HEK293 (cell line): Measurements from ENCODE around the gene RIC8A.

Source experiments
- FEZF1 ChIP-seq: fragments of 450-650 bp; formaldehyde crosslinking; IDR thresholded peaks from 2 replicates; pipeline ENCODE4 v1.5.1; 2016; ENCODE audit warnings: missing biosample characterization, missing genetic modification characterization
- IKZF3 ChIP-seq: fragments of 450-650 bp; IDR thresholded peaks from 2 replicates; pipeline ENCODE4 v1.5.0; 2018; ENCODE audit warnings: missing biosample characterization, mild to moderate bottlenecking, missing genetic modification characterization, moderate library complexity
- KLF10 ChIP-seq: fragments of 450-650 bp; IDR thresholded peaks from 2 replicates; pipeline ENCODE4 v1.5.1; 2018; ENCODE audit warnings: missing biosample characterization, mild to moderate bottlenecking, missing genetic modification characterization
- KLF16 ChIP-seq: fragments of 450-650 bp; formaldehyde crosslinking; IDR thresholded peaks from 2 replicates; pipeline ENCODE4 v1.5.1; 2017; ENCODE audit warnings: missing biosample characterization, missing genetic modification characterization
- MYNN ChIP-seq: fragments of 450-650 bp; formaldehyde crosslinking; IDR thresholded peaks from 2 replicates; pipeline ENCODE4 v1.5.1; 2016; ENCODE audit warnings: missing biosample characterization, missing genetic modification characterization, borderline replicate concordance
- MZF1 ChIP-seq: fragments of 450-650 bp; formaldehyde crosslinking; IDR thresholded peaks from 2 replicates; pipeline ENCODE4 v1.5.1; 2017; ENCODE audit warnings: missing biosample characterization, missing genetic modification characterization, borderline replicate concordance
- ZFP37 ChIP-seq: fragments of 450-650 bp; formaldehyde crosslinking; IDR thresholded peaks from 2 replicates; pipeline ENCODE4 v1.5.1; 2016; ENCODE audit warnings: missing biosample characterization, missing genetic modification characterization
- ZNF133 ChIP-seq: fragments of 450-650 bp; formaldehyde crosslinking; IDR thresholded peaks from 2 replicates; pipeline ENCODE4 v1.5.1; 2016; ENCODE audit warnings: missing biosample characterization, missing genetic modification characterization
- ZNF558 ChIP-seq: fragments of 450-650 bp; formaldehyde crosslinking; IDR thresholded peaks from 2 replicates; pipeline ENCODE4 v1.5.1; 2016; ENCODE audit warnings: missing biosample characterization, missing genetic modification characterization
- ZNF560 ChIP-seq: fragments of 450-650 bp; formaldehyde crosslinking; IDR thresholded peaks from 2 replicates; pipeline ENCODE4 v1.5.1; 2017; ENCODE audit warnings: missing biosample characterization, missing genetic modification characterization, borderline replicate concordance
- ZNF629 ChIP-seq: fragments of 450-650 bp; formaldehyde crosslinking; IDR thresholded peaks from 2 replicates; pipeline ENCODE4 v1.5.1; 2017; ENCODE audit warnings: missing biosample characterization, missing genetic modification characterization
- ZNF658 ChIP-seq: fragments of 450-650 bp; formaldehyde crosslinking; IDR thresholded peaks from 2 replicates; pipeline ENCODE4; 2016; ENCODE audit warnings: missing biosample characterization, missing genetic modification characterization
- ZNF747 ChIP-seq: fragments of 450-650 bp; formaldehyde crosslinking; IDR thresholded peaks from 2 replicates; pipeline ENCODE4 v1.5.1; 2016; ENCODE audit warnings: missing biosample characterization, missing genetic modification characterization
- ZNF777 ChIP-seq: fragments of 450-650 bp; formaldehyde crosslinking; IDR thresholded peaks from 2 replicates; pipeline ENCODE4 v1.5.1; 2017; ENCODE audit warnings: missing biosample characterization, missing genetic modification characterization, borderline replicate concordance
- ZSCAN23 ChIP-seq: fragments of 450-650 bp; formaldehyde crosslinking; IDR thresholded peaks from 2 replicates; pipeline ENCODE4 v1.5.1; 2016; ENCODE audit warnings: missing biosample characterization, missing genetic modification characterization
- TF ChIP-seq, protein P1 (sequence below): fragments of 450-650 bp; formaldehyde crosslinking; IDR thresholded peaks from 2 replicates; pipeline ENCODE4 v1.5.1; 2017; ENCODE audit warnings: missing biosample characterization, missing genetic modification characterization
- TF ChIP-seq, protein P2 (sequence below): fragments of 450-650 bp; formaldehyde crosslinking; IDR thresholded peaks from 2 replicates; pipeline ENCODE4 v1.5.1; 2016; ENCODE audit warnings: missing biosample characterization, missing genetic modification characterization
- TF ChIP-seq, protein P3 (sequence below): fragments of 450-650 bp; formaldehyde crosslinking; IDR thresholded peaks from 2 replicates; pipeline ENCODE4 v1.5.1; 2016; ENCODE audit warnings: missing biosample characterization, missing genetic modification characterization
- TF ChIP-seq, protein P4 (sequence below): fragments of 450-650 bp; formaldehyde crosslinking; IDR thresholded peaks from 2 replicates; pipeline ENCODE4 v1.5.1; 2017; ENCODE audit warnings: missing biosample characterization, missing genetic modification characterization
- TF ChIP-seq, protein P5 (sequence below): fragments of 450-650 bp; formaldehyde crosslinking; IDR thresholded peaks from 2 replicates; pipeline ENCODE4 v1.5.1; 2017; ENCODE audit warnings: missing biosample characterization, missing genetic modification characterization
- TF ChIP-seq, protein P6 (sequence below): fragments of 450-650 bp; formaldehyde crosslinking; IDR thresholded peaks from 2 replicates; pipeline ENCODE4 v1.5.1; 2016; ENCODE audit warnings: missing biosample characterization, missing genetic modification characterization
- TF ChIP-seq, protein P7 (sequence below): fragments of 450-650 bp; formaldehyde crosslinking; conservative IDR thresholded peaks from 2 replicates; pipeline ENCODE4 v1.5.1; 2016; ENCODE audit warnings: low read depth, missing biosample characterization, missing genetic modification characterization
- TF ChIP-seq, protein P8 (sequence below): IDR thresholded peaks from 2 replicates; pipeline ENCODE4 v1.6.1; 2011; ENCODE audit warnings: mild to moderate bottlenecking, low read depth, low read length, borderline replicate concordance

RIC8A gene

DNA sequence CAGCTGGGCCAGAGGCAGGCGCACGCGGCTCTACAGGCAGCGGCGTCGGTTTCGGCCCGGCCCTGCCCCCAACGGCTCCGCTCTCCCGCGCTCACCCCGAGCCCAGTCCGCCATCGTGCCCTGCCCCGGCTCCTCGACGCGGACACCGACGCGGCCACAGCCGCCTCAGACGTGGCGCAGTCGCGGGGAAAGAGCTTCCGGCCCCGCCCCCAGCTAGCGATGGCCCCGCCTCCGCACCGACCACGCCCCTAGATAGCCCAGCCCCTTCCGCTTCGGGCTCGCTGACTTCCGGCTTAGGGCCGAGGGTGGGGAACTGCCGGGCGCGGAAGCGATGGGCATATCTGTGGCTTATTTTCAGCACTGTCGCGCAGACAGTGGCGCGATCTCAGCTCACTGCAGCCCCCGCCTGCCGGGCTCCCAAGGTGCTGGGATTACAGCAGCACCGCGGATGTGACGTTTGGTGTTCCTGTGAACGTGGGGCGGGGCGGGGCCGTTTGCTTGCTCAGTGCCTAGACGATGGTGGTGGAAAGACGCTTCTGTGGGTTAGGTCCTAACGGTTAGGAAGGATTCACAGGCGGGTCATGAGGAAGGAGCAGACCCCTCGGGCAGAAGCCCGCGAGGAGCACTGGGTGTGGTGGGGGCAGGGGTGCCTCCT lies at the start of gene RIC8A, which contains the start of gene BET1L (continued):
- TF ChIP-seq, protein P1, sequence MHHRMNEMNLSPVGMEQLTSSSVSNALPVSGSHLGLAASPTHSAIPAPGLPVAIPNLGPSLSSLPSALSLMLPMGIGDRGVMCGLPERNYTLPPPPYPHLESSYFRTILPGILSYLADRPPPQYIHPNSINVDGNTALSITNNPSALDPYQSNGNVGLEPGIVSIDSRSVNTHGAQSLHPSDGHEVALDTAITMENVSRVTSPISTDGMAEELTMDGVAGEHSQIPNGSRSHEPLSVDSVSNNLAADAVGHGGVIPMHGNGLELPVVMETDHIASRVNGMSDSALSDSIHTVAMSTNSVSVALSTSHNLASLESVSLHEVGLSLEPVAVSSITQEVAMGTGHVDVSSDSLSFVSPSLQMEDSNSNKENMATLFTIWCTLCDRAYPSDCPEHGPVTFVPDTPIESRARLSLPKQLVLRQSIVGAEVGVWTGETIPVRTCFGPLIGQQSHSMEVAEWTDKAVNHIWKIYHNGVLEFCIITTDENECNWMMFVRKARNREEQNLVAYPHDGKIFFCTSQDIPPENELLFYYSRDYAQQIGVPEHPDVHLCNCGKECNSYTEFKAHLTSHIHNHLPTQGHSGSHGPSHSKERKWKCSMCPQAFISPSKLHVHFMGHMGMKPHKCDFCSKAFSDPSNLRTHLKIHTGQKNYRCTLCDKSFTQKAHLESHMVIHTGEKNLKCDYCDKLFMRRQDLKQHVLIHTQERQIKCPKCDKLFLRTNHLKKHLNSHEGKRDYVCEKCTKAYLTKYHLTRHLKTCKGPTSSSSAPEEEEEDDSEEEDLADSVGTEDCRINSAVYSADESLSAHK: no peak
- TF ChIP-seq FEZF1 (tag by site-specific recombination) (no peak), ZNF658 (tag by site-specific recombination) (no peak), KLF16 (tag by site-specific recombination) (no peak; the same call in 1 of the 2 replicates), ZNF777 (tag by site-specific recombination) (no peak), KLF10 (no peak), ZNF133 (tag by site-specific recombination) (no peak), ZNF558 (no peak), ZNF560 (tag by site-specific recombination) (no peak), ZSCAN23 (tag by site-specific recombination) (no peak), IKZF3 (tag by site-specific recombination) (no peak), MYNN (tag by site-specific recombination) (no peak), ZFP37 (tag by site-specific recombination) (0 out of 2 replicates have a peak, but pooled peaks have one; percentile 28), ZNF747 (tag by site-specific recombination) (no peak), ZNF629 (peak; percentile 79; the same call in 1 of the 2 replicates), MZF1 (tag by site-specific recombination) (no peak)
- TF ChIP-seq, protein P2, sequence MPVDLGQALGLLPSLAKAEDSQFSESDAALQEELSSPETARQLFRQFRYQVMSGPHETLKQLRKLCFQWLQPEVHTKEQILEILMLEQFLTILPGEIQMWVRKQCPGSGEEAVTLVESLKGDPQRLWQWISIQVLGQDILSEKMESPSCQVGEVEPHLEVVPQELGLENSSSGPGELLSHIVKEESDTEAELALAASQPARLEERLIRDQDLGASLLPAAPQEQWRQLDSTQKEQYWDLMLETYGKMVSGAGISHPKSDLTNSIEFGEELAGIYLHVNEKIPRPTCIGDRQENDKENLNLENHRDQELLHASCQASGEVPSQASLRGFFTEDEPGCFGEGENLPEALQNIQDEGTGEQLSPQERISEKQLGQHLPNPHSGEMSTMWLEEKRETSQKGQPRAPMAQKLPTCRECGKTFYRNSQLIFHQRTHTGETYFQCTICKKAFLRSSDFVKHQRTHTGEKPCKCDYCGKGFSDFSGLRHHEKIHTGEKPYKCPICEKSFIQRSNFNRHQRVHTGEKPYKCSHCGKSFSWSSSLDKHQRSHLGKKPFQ (tag by site-specific recombination): no peak
- TF ChIP-seq, protein P3, sequence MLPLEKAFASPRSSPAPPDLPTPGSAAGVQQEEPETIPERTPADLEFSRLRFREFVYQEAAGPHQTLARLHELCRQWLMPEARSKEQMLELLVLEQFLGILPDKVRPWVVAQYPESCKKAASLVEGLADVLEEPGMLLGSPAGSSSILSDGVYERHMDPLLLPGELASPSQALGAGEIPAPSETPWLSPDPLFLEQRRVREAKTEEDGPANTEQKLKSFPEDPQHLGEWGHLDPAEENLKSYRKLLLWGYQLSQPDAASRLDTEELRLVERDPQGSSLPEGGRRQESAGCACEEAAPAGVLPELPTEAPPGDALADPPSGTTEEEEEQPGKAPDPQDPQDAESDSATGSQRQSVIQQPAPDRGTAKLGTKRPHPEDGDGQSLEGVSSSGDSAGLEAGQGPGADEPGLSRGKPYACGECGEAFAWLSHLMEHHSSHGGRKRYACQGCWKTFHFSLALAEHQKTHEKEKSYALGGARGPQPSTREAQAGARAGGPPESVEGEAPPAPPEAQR (tag by site-specific recombination): no peak
- TF ChIP-seq, protein P4, sequence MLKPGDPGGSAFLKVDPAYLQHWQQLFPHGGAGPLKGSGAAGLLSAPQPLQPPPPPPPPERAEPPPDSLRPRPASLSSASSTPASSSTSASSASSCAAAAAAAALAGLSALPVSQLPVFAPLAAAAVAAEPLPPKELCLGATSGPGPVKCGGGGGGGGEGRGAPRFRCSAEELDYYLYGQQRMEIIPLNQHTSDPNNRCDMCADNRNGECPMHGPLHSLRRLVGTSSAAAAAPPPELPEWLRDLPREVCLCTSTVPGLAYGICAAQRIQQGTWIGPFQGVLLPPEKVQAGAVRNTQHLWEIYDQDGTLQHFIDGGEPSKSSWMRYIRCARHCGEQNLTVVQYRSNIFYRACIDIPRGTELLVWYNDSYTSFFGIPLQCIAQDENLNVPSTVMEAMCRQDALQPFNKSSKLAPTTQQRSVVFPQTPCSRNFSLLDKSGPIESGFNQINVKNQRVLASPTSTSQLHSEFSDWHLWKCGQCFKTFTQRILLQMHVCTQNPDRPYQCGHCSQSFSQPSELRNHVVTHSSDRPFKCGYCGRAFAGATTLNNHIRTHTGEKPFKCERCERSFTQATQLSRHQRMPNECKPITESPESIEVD (tag by site-specific recombination): no peak
- TF ChIP-seq, protein P5, sequence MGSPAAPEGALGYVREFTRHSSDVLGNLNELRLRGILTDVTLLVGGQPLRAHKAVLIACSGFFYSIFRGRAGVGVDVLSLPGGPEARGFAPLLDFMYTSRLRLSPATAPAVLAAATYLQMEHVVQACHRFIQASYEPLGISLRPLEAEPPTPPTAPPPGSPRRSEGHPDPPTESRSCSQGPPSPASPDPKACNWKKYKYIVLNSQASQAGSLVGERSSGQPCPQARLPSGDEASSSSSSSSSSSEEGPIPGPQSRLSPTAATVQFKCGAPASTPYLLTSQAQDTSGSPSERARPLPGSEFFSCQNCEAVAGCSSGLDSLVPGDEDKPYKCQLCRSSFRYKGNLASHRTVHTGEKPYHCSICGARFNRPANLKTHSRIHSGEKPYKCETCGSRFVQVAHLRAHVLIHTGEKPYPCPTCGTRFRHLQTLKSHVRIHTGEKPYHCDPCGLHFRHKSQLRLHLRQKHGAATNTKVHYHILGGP (tag by site-specific recombination): no peak
- TF ChIP-seq, protein P6, sequence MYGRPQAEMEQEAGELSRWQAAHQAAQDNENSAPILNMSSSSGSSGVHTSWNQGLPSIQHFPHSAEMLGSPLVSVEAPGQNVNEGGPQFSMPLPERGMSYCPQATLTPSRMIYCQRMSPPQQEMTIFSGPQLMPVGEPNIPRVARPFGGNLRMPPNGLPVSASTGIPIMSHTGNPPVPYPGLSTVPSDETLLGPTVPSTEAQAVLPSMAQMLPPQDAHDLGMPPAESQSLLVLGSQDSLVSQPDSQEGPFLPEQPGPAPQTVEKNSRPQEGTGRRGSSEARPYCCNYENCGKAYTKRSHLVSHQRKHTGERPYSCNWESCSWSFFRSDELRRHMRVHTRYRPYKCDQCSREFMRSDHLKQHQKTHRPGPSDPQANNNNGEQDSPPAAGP: no peak
- TF ChIP-seq, protein P7, sequence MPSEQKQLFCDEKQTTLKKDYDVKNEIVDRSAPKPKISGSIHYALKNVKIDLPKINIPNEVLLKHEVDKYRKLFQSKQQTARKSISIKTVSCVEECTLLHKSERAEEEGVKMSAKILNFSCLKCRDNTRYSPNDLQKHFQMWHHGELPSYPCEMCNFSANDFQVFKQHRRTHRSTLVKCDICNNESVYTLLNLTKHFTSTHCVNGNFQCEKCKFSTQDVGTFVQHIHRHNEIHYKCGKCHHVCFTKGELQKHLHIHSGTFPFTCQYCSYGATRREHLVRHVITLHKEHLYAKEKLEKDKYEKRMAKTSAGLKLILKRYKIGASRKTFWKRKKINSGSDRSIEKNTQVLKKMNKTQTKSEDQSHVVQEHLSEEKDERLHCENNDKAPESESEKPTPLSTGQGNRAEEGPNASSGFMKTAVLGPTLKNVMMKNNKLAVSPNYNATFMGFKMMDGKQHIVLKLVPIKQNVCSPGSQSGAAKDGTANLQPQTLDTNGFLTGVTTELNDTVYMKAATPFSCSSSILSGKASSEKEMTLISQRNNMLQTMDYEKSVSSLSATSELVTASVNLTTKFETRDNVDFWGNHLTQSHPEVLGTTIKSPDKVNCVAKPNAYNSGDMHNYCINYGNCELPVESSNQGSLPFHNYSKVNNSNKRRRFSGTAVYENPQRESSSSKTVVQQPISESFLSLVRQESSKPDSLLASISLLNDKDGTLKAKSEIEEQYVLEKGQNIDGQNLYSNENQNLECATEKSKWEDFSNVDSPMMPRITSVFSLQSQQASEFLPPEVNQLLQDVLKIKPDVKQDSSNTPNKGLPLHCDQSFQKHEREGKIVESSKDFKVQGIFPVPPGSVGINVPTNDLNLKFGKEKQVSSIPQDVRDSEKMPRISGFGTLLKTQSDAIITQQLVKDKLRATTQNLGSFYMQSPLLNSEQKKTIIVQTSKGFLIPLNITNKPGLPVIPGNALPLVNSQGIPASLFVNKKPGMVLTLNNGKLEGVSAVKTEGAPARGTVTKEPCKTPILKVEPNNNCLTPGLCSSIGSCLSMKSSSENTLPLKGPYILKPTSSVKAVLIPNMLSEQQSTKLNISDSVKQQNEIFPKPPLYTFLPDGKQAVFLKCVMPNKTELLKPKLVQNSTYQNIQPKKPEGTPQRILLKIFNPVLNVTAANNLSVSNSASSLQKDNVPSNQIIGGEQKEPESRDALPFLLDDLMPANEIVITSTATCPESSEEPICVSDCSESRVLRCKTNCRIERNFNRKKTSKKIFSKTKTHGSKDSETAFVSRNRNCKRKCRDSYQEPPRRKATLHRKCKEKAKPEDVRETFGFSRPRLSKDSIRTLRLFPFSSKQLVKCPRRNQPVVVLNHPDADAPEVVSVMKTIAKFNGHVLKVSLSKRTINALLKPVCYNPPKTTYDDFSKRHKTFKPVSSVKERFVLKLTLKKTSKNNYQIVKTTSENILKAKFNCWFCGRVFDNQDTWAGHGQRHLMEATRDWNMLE: peak; percentile 63
- TF ChIP-seq, protein P8, sequence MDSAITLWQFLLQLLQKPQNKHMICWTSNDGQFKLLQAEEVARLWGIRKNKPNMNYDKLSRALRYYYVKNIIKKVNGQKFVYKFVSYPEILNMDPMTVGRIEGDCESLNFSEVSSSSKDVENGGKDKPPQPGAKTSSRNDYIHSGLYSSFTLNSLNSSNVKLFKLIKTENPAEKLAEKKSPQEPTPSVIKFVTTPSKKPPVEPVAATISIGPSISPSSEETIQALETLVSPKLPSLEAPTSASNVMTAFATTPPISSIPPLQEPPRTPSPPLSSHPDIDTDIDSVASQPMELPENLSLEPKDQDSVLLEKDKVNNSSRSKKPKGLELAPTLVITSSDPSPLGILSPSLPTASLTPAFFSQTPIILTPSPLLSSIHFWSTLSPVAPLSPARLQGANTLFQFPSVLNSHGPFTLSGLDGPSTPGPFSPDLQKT: peak; percentile 75; the same call in 1 of the 2 replicates
